Endodermal cell (in vitro differentiated cells): Measurements from ENCODE around the gene SOCS7. TPM values are rescaled to one million over a fixed set of nuclear protein-coding genes. Genes with fewer than 3 reads are reported as not detected.
A peak's percentile ranks its signal among the peaks of the same experiment; 100 is the strongest.

Source experiments
- DNase-seq: peaks from one replicate; pipeline ENCODE4 v3.0.0-alpha.2; 2017
- H3K27ac ChIP-seq: 2 replicates; pipeline ENCODE4 v1.5.1; 2013; ENCODE audit warnings: mild to moderate bottlenecking, low read depth, low read length, moderate library complexity
- H3K27me3 ChIP-seq: 2 replicates; pipeline ENCODE4 v1.6.1; 2013; ENCODE audit warnings: mild to moderate bottlenecking, low read length, moderate library complexity; ENCODE audit not compliant: insufficient read depth, control insufficient read depth, poor library complexity, severe bottlenecking
- H3K36me3 ChIP-seq: 2 replicates; pipeline ENCODE4 v1.7.0; 2013; ENCODE audit warnings: mild to moderate bottlenecking, low read length, moderate library complexity; ENCODE audit not compliant: control insufficient read depth, insufficient read depth
- H3K4me1 ChIP-seq: one replicate; pipeline ENCODE4 v1.7.0; 2013; ENCODE audit warnings: low read length; ENCODE audit not compliant: control insufficient read depth, insufficient read depth
- H3K4me3 ChIP-seq: 2 replicates; pipeline ENCODE4 v1.5.1; 2013; ENCODE audit warnings: mild to moderate bottlenecking, low read length, moderate library complexity
- H3K9ac ChIP-seq: 2 replicates; pipeline ENCODE4 v1.6.1; 2013; ENCODE audit warnings: mild to moderate bottlenecking, low read length, moderate library complexity; ENCODE audit not compliant: poor library complexity, severe bottlenecking; ENCODE audit errors: extremely low read depth
- H3K9me3 ChIP-seq: 2 replicates; pipeline ENCODE4 v1.6.1; 2013; ENCODE audit warnings: mild to moderate bottlenecking, low read length, moderate library complexity; ENCODE audit not compliant: control insufficient read depth
- H3K27ac Mint-ChIP-seq: 2 replicates; pipeline ENCODE4 v1.8.0; 2020; ENCODE audit warnings: mixed read lengths
- H3K27me3 Mint-ChIP-seq: 2 replicates; pipeline ENCODE4 v1.8.0; 2021; ENCODE audit warnings: mild to moderate bottlenecking, mixed read lengths; ENCODE audit not compliant: insufficient read depth
- H3K36me3 Mint-ChIP-seq: 2 replicates; pipeline ENCODE4 v1.8.0; 2020; ENCODE audit warnings: low read depth, mixed read lengths
- H3K4me1 Mint-ChIP-seq: 2 replicates; pipeline ENCODE4 v1.8.0; 2020; ENCODE audit warnings: mixed read lengths
- H3K4me3 Mint-ChIP-seq: 2 replicates; pipeline ENCODE4 v1.8.0; 2020; ENCODE audit warnings: mild to moderate bottlenecking, moderate library complexity, mixed read lengths
- H3K9me3 Mint-ChIP-seq: 2 replicates; pipeline ENCODE4 v1.8.0; 2020; ENCODE audit warnings: mild to moderate bottlenecking, mixed read lengths
- CTCF ChIP-seq: fragments of 200-600 bp; sonication (generic); conservative IDR thresholded peaks from 2 replicates; pipeline ENCODE4 v1.5.0; 2021; ENCODE audit warnings: antibody characterized with exemption, mild to moderate bottlenecking
- WGBS, 2 experiments: methylation state at CpG; one replicate each; pipeline versions ENCODE4 v1.1.5 to v1.1.7; 2013; ENCODE audit warnings: missing lambda C conversion rate in 2 of 2, mixed read lengths in 1 of 2; ENCODE audit not compliant: insufficient coverage in 1 of 2, insufficient read length in 1 of 2; 5-methylcytosine and 5-hydroxymethylcytosine counted together
- total RNA-seq, 2 donors: library from RNA; stranded (reverse); fragmentation: NEBNext Ultra II Directional in 1 of 2; extraction: Animal tissue kit (Norgen Biotek cat#: 25700) in 1 of 2; gene quantifications; 2 replicates in 1 of 2; 3 replicates in 1 of 2; pipeline ENCODE4 v1.2.1, GENCODE V29; 2021

SOCS7 gene
- total RNA-seq, 2 donors from 2014 or later: 24.4 to 28.1 TPM

- Histone ChIP-seq H3K4me1 (no peaks in the 10 kb centered on the region), H3K9ac (no peak overlapping the region), H3K4me3 (no peak overlapping the region), H3K36me3 (peaks cover 14% of the 10 kb centered on the region), H3K27ac (no peak overlapping the region), H3K9me3 (no peaks in the 10 kb centered on the region), H3K27me3 (no peaks in the 10 kb centered on the region)
- no peak for TF ChIP-seq CTCF
- WGBS, 2 experiments: 89 to 93% methylated on average over 1 to 4 of the region's 4 CpGs
- Mint-ChIP-seq H3K9me3 (no peaks in the 10 kb centered on the region), H3K4me1 (peaks cover 15% of the 10 kb centered on the region), H3K27ac (peak overlapping the region; percentile 23), H3K36me3 (peaks cover 15% of the 10 kb centered on the region), H3K4me3 (no peak overlapping the region), H3K27me3 (no peaks in the 10 kb centered on the region)
- no peak for DNase-seq
Observed at GRCh38 chr17:38405654-38406053, 54.0 kb downstream of the SOCS7 start.

GRCh38 chr17:38410201-38410600, 58.6 kb downstream of the SOCS7 start:
- H3K4me1 Mint-ChIP-seq: peaks cover 5% of the 10 kb centered on the region
- H3K27me3 Mint-ChIP-seq: no peaks in the 10 kb centered on the region
- no peak overlapping the region for H3K4me3 Mint-ChIP-seq
- no peaks in the 10 kb centered on the region for H3K9me3 ChIP-seq
- H3K9ac ChIP-seq: no peak overlapping the region
- H3K27me3 ChIP-seq: no peaks in the 10 kb centered on the region
- no peaks in the 10 kb centered on the region for H3K9me3 Mint-ChIP-seq
- H3K4me1 ChIP-seq: peaks cover 4% of the 10 kb centered on the region
- H3K4me3 ChIP-seq: no peak overlapping the region
- H3K27ac Mint-ChIP-seq: no peak overlapping the region
- no peaks in the 10 kb centered on the region for H3K36me3 Mint-ChIP-seq
- WGBS, 2 experiments: 92 to 97% methylated on average over 1 of the region's 1 CpG
- H3K36me3 ChIP-seq: no peaks in the 10 kb centered on the region
- H3K27ac ChIP-seq: no peak overlapping the region
- TF ChIP-seq CTCF: no peak
- DNase-seq: no peak

- Mint-ChIP-seq H3K27me3 (peaks cover 38% of the 10 kb centered on the region), H3K27ac (peak overlapping the region; percentile 90), H3K36me3 (no peaks in the 10 kb centered on the region), H3K4me1 (peaks cover 18% of the 10 kb centered on the region), H3K9me3 (no peaks in the 10 kb centered on the region), H3K4me3 (peak overlapping the region; percentile 22)
- peak overlapping the region; percentile 92 for H3K27ac ChIP-seq
- TF ChIP-seq CTCF: no peak
- peak overlapping the region; percentile 38 for H3K9ac ChIP-seq
- H3K27me3 ChIP-seq: peaks cover 27% of the 10 kb centered on the region
- H3K4me3 ChIP-seq: no peak overlapping the region
- no peaks in the 10 kb centered on the region for H3K9me3 ChIP-seq
- peak; percentile 90 for DNase-seq
- no peaks in the 10 kb centered on the region for H3K36me3 ChIP-seq
- H3K4me1 ChIP-seq: peaks cover 19% of the 10 kb centered on the region
- 41 to 44% methylated on average over 8 to 21 of the region's 22 CpGs for WGBS, 2 experiments
Observed at GRCh38 chr17:38415250-38416194, 63.9 kb downstream of the SOCS7 start.
